ENCODE measurements around the gene CXXC5. TPM values are rescaled to one million over a fixed set of nuclear protein-coding genes. Genes with fewer than 3 reads are reported as not detected.
A peak's percentile ranks its signal among the peaks of the same experiment; 100 is the strongest.

Gene CXXC5
- total RNA-seq, 1 experiment from 2014 or later: 97.2 TPM

DNA sequence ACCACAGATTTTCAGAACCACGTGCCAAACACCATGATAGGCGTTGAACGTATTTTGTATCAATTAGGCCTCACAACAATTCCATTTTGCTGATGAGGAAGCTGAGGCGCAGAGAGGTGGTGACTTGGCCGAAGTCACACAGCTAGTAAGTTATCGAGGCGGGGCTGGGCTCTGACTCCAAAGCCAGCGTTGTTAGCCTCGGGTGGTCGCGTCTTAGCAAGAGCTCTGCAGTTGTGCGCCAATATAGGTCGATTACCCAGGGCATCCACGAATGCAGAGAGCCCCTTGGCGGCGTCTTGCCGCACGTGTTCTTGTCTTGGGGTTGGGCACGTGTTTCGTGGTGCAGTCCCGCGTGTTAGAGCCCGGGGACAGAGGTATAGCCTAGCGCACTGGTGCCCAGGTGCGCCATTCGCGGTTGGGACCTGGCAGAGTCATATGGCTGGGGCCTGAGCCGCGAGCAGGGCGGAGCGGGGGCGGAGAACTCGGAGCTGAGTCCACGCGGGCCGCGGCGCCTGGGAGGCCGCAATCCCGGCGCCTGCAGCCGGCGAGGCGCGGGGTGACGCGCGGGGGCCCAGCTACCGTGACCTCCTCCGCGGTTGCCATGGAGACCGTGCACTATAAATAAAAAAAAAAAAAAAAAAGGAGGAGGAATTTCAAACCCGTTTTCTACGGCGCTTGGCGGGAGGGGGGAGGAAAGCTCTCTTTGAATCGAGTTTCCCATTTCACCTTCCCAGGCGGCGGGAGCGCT lies 62.3 kb downstream of the CXXC5 start (continued):
- TF ChIP-seq, protein P1, sequence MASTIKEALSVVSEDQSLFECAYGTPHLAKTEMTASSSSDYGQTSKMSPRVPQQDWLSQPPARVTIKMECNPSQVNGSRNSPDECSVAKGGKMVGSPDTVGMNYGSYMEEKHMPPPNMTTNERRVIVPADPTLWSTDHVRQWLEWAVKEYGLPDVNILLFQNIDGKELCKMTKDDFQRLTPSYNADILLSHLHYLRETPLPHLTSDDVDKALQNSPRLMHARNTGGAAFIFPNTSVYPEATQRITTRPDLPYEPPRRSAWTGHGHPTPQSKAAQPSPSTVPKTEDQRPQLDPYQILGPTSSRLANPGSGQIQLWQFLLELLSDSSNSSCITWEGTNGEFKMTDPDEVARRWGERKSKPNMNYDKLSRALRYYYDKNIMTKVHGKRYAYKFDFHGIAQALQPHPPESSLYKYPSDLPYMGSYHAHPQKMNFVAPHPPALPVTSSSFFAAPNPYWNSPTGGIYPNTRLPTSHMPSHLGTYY (CRISPR knock-in tag; IDR thresholded peaks at IDR 0.05): peak; percentile 71; the same call in 1 of the 2 replicates
- TF ChIP-seq JUN (CRISPR knock-in tag; IDR thresholded peaks at IDR 0.05): peak; percentile 67; the same call in 1 of the 2 replicates
- peak; percentile 54; the same call in 1 of the 2 replicates for TF ChIP-seq TCF7 (CRISPR knock-in tag; IDR thresholded peaks at IDR 0.05; ENCODE audit: low read depth)
- peak; percentile 19; the same call in 1 of the 2 replicates for TF ChIP-seq ZNF232 (CRISPR knock-in tag; IDR thresholded peaks at IDR 0.05)
- TF ChIP-seq TP53 (CRISPR knock-in tag; IDR thresholded peaks at IDR 0.05): 0 out of 2 replicates have a peak, but pooled peaks have one; percentile 10
- TF ChIP-seq IRF2 (CRISPR knock-in tag; IDR thresholded peaks at IDR 0.05; ENCODE audit: borderline replicate concordance, low read depth): no peak
- TF ChIP-seq, protein P2, sequence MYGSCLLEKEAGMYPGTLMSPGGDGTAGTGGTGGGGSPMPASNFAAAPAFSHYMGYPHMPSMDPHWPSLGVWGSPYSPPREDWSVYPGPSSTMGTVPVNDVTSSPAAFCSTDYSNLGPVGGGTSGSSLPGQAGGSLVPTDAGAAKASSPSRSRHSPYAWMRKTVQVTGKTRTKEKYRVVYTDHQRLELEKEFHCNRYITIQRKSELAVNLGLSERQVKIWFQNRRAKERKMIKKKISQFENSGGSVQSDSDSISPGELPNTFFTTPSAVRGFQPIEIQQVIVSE (CRISPR knock-in tag; IDR thresholded peaks at IDR 0.05; ENCODE audit: borderline replicate concordance): no peak
- TF ChIP-seq NFATC4 (CRISPR knock-in tag; IDR thresholded peaks at IDR 0.05): no peak
- TF ChIP-seq ZBTB21 (CRISPR knock-in tag; IDR thresholded peaks at IDR 0.05; ENCODE audit: borderline replicate concordance): no peak

DNA sequence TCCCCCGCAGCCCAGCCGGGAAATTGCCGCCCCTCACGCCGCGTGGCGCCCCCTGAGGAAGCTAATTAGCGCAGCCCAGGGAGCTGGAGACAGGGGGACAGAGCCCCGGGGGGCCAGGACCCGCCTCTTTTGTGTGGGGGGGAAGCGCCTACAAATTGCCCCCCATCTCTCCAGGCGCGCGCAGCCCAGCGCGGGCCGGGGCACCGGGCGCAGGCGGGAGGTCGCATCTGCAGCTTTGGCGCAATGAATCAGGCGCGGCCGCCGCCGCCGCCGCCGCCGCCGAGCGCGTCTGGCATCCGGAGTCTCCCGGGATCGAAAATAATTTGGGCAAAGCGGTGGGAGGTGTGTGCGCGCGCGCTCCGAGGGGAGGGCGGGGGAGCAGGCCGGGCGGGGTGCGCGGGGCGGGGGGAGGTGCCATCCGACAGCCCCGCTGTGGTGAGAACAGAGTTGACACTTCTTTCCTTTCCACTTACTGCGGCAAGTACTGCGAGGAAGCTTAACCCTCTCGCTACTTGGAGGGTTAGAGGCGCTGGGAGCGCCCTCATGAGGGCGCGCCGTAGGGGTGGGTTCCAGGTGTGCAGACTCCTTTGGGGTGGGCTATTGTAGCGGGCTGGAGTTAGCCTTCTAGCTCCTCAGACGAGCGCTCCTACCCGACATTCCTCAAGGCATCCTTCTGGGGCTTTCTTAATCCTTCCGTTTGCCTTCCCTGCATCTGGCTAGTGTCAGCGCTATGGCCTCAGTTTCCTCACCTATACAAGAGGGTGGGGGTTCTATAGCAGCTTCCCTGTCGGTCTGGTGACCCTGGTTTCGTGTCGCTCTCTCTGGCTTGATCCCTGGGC lies 63.1 kb downstream of the CXXC5 start:
- ATAC-seq (peak; percentile 10), DNase-seq (ENCODE audit: low spot score) (peak; percentile 75)
- Mint-ChIP-seq H3K27me3 (ENCODE audit: low read depth) (peaks cover 7% of the 10 kb centered on the region), H3K36me3 (no peaks in the 10 kb centered on the region), H3K4me3 (peak overlapping the region; percentile 71), H3K4me1 (peaks cover 37% of the 10 kb centered on the region), H3K27ac (peak overlapping the region; percentile 45), H3K9me3 (no peaks in the 10 kb centered on the region)
- POLR2A ChIA-PET: interaction anchor here (0.7 to 5.7 kb wide), 19 partner anchors 13 to 77 kb away, joined by 3 to 89 read pairs (median 9); partner anchors contain the start of gene CXXC5
- CTCF ChIA-PET: interaction anchor here (0.7 to 6.1 kb wide), 32 partner anchors 12 to 434 kb away, joined by 3 to 89 read pairs (median 8); partner anchors contain the start of gene CXXC5
- TF ChIP-seq, protein P3, sequence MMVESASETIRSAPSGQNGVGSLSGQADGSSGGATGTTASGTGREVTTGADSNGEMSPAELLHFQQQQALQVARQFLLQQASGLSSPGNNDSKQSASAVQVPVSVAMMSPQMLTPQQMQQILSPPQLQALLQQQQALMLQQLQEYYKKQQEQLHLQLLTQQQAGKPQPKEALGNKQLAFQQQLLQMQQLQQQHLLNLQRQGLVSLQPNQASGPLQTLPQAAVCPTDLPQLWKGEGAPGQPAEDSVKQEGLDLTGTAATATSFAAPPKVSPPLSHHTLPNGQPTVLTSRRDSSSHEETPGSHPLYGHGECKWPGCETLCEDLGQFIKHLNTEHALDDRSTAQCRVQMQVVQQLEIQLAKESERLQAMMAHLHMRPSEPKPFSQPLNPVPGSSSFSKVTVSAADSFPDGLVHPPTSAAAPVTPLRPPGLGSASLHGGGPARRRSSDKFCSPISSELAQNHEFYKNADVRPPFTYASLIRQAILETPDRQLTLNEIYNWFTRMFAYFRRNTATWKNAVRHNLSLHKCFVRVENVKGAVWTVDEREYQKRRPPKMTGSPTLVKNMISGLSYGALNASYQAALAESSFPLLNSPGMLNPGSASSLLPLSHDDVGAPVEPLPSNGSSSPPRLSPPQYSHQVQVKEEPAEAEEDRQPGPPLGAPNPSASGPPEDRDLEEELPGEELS (CRISPR knock-in tag; IDR thresholded peaks at IDR 0.05): 0 out of 2 replicates have a peak, but pooled peaks have one; percentile 43
- TF ChIP-seq ZNF263 (CRISPR knock-in tag; IDR thresholded peaks at IDR 0.05; ENCODE audit: low read depth) (no peak), SP1 (CRISPR knock-in tag; conservative IDR thresholded peaks at IDR 0.05) (peak; percentile 37; the same call in 1 of the 2 replicates), NFE2L1 (CRISPR knock-in tag; IDR thresholded peaks at IDR 0.05) (no peak), ETV6 (CRISPR knock-in tag; IDR thresholded peaks at IDR 0.05) (0 out of 2 replicates have a peak, but pooled peaks have one; percentile 9), ZNF138 (CRISPR knock-in tag; conservative IDR thresholded peaks at IDR 0.05) (no peak), CREM (CRISPR knock-in tag; IDR thresholded peaks at IDR 0.05) (peak; percentile 47; the same call in 1 of the 2 replicates), MYBL2 (CRISPR knock-in tag; IDR thresholded peaks at IDR 0.05) (0 out of 2 replicates have a peak, but pooled peaks have one; percentile 26), NR3C1 (CRISPR knock-in tag; conservative IDR thresholded peaks at IDR 0.05; ENCODE audit: low read depth) (no peak), ZNF423 (CRISPR knock-in tag; IDR thresholded peaks at IDR 0.05) (peak; percentile 95), SMAD3 (CRISPR knock-in tag; IDR thresholded peaks at IDR 0.05; ENCODE audit: borderline replicate concordance) (no peak), TP53 (CRISPR knock-in tag; IDR thresholded peaks at IDR 0.05) (0 out of 2 replicates have a peak, but pooled peaks have one; percentile 2)
- TF ChIP-seq, protein P4, sequence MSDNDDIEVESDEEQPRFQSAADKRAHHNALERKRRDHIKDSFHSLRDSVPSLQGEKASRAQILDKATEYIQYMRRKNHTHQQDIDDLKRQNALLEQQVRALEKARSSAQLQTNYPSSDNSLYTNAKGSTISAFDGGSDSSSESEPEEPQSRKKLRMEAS (CRISPR knock-in tag; IDR thresholded peaks at IDR 0.05): 0 out of 2 replicates have a peak, but pooled peaks have one; percentile 2
- TF ChIP-seq, protein P5, sequence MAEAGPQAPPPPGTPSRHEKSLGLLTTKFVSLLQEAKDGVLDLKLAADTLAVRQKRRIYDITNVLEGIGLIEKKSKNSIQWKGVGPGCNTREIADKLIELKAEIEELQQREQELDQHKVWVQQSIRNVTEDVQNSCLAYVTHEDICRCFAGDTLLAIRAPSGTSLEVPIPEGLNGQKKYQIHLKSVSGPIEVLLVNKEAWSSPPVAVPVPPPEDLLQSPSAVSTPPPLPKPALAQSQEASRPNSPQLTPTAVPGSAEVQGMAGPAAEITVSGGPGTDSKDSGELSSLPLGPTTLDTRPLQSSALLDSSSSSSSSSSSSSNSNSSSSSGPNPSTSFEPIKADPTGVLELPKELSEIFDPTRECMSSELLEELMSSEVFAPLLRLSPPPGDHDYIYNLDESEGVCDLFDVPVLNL (CRISPR knock-in tag; IDR thresholded peaks at IDR 0.05; ENCODE audit: borderline replicate concordance, low read depth): 0 out of 2 replicates have a peak, but pooled peaks have one; percentile 13
- TF ChIP-seq, protein P6, sequence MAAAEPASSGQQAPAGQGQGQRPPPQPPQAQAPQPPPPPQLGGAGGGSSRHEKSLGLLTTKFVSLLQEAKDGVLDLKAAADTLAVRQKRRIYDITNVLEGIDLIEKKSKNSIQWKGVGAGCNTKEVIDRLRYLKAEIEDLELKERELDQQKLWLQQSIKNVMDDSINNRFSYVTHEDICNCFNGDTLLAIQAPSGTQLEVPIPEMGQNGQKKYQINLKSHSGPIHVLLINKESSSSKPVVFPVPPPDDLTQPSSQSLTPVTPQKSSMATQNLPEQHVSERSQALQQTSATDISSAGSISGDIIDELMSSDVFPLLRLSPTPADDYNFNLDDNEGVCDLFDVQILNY (CRISPR knock-in tag; IDR thresholded peaks at IDR 0.05): peak; percentile 54; the same call in 1 of the 2 replicates
- TF ChIP-seq, protein P7, sequence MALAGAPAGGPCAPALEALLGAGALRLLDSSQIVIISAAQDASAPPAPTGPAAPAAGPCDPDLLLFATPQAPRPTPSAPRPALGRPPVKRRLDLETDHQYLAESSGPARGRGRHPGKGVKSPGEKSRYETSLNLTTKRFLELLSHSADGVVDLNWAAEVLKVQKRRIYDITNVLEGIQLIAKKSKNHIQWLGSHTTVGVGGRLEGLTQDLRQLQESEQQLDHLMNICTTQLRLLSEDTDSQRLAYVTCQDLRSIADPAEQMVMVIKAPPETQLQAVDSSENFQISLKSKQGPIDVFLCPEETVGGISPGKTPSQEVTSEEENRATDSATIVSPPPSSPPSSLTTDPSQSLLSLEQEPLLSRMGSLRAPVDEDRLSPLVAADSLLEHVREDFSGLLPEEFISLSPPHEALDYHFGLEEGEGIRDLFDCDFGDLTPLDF (CRISPR knock-in tag; IDR thresholded peaks at IDR 0.05): no peak
- TF ChIP-seq, protein P8, sequence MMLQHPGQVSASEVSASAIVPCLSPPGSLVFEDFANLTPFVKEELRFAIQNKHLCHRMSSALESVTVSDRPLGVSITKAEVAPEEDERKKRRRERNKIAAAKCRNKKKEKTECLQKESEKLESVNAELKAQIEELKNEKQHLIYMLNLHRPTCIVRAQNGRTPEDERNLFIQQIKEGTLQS (CRISPR knock-in tag; conservative IDR thresholded peaks at IDR 0.05): no peak
